ENCODE results near the gene USP49.

DNA sequence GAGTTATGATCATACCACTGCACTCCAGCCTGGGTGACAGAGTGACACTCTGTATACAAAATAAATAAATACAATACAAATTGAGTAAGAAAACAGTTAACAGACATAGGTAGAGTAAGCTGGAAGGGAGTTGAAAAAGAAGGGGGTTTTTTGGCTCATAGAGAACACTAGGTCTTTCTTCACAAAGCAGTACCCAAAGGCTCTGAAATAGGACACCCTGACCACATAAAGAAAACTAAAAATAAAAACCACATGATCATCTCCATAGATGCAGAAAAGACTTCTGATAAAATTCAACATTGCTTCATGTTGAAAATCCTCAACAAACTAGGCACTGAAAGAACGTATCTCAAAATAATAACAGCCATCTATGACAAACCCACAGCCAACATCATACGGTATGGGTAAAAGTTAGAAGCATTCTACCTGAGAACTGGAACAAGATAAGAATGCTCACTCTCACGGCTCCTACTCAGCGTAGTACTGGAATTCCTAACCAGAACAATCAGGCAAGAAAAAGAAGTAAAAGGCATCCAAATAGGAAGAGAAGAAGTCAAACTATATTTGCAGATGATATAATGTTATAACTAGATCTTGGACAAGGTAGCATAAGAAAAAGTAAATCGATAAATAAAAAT is 59.0 kb downstream of the USP49 start:
- TF ChIP-seq, protein P1, sequence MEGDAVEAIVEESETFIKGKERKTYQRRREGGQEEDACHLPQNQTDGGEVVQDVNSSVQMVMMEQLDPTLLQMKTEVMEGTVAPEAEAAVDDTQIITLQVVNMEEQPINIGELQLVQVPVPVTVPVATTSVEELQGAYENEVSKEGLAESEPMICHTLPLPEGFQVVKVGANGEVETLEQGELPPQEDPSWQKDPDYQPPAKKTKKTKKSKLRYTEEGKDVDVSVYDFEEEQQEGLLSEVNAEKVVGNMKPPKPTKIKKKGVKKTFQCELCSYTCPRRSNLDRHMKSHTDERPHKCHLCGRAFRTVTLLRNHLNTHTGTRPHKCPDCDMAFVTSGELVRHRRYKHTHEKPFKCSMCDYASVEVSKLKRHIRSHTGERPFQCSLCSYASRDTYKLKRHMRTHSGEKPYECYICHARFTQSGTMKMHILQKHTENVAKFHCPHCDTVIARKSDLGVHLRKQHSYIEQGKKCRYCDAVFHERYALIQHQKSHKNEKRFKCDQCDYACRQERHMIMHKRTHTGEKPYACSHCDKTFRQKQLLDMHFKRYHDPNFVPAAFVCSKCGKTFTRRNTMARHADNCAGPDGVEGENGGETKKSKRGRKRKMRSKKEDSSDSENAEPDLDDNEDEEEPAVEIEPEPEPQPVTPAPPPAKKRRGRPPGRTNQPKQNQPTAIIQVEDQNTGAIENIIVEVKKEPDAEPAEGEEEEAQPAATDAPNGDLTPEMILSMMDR (IDR thresholded peaks at IDR 0.05; ENCODE audit: insufficient read depth, low read length, poor library complexity, severe bottlenecking), result no peak
- TF ChIP-seq EZH2phosphoT487 (conservative IDR thresholded peaks at IDR 0.05; ENCODE audit: low read length), result no peak

Measured in SU-DHL-6 (cell line).